NOMO-1 (cell line): Measurements from ENCODE around the gene UBE2B.
"Not testable (repeated sequence)": the region's sequence is repeated elsewhere in the genome, so short reads cannot be mapped to it uniquely, and the experiment has no call there.

Experiments
- DNase-seq, 2 experiments: peaks; one replicate each; lab custom pipeline; 2025; ENCODE audit not compliant: unreplicated experiment in 2 of 2; lab: John Stamatoyannopoulos, UW

Gene UBE2B

GRCh38 chr5:134370871-134371833 lies at the start of gene UBE2B:
Gene UBE2B (plus strand): TSS chr5:134371569. CDS start chr5:134371596, 27 bp downstream.
- DNase-seq = peak; percentile 95 to 99

GRCh38 chr5:134327327-134327726 lies 44.0 kb upstream of the UBE2B start:
- no peak for DNase-seq

GRCh38 chr5:134328619-134329018 lies 42.8 kb upstream of the UBE2B start:
- DNase-seq = no peak

GRCh38 chr5:134336833-134337232 lies 34.5 kb upstream of the UBE2B start:
- DNase-seq = not testable (repeated sequence)

- not testable (repeated sequence) for DNase-seq
Observed at GRCh38 chr5:134343500-134343899, 27.9 kb upstream of the UBE2B start.

- DNase-seq = not testable (repeated sequence)
Observed at GRCh38 chr5:134345476-134345875, 25.9 kb upstream of the UBE2B start.

- no peak for DNase-seq
Observed at GRCh38 chr5:134345996-134346395, 25.4 kb upstream of the UBE2B start.

- no peak for DNase-seq
Observed at GRCh38 chr5:134349463-134349862, 21.9 kb upstream of the UBE2B start.

- DNase-seq = no peak
Observed at GRCh38 chr5:134355681-134356080, 15.7 kb upstream of the UBE2B start.

- DNase-seq = no peak
Observed at GRCh38 chr5:134365604-134366003, 5.8 kb upstream of the UBE2B start.

GRCh38 chr5:134370311-134370870 lies 978 bp upstream of the UBE2B start:
- no peak for DNase-seq

- peak; percentile 47 for DNase-seq
Observed at GRCh38 chr5:134371834-134372340, 518 bp downstream of the UBE2B start.

- DNase-seq = not testable (repeated sequence)
Observed at GRCh38 chr5:134373633-134374032, 2.3 kb downstream of the UBE2B start.

GRCh38 chr5:134374232-134374631 lies 2.9 kb downstream of the UBE2B start:
- DNase-seq = no peak

- DNase-seq = no peak
Observed at GRCh38 chr5:134380346-134380745, 9.0 kb downstream of the UBE2B start.

GRCh38 chr5:134382204-134382603 lies 10.8 kb downstream of the UBE2B start:
- DNase-seq = not testable (repeated sequence)

- DNase-seq = no peak
Observed at GRCh38 chr5:134383980-134384697, 12.8 kb downstream of the UBE2B start.

GRCh38 chr5:134387443-134387842 lies 16.1 kb downstream of the UBE2B start:
- no peak for DNase-seq

GRCh38 chr5:134392301-134392700 lies 20.9 kb downstream of the UBE2B start:
- DNase-seq = no peak

GRCh38 chr5:134394932-134395331 lies 23.6 kb downstream of the UBE2B start:
- no peak for DNase-seq

- DNase-seq = no peak
Observed at GRCh38 chr5:134396274-134396673, 24.9 kb downstream of the UBE2B start.
